Esophagus (tissue), 2 donors: ENCODE data around the gene SRSF10. TPM values are rescaled to one million over a fixed set of nuclear protein-coding genes. Genes with fewer than 3 reads are reported as not detected.

Source experiments
- H3K27ac ChIP-seq, 2 donors: one replicate each; pipeline ENCODE4 v1.5.1; 2013; ENCODE audit warnings: low read depth in 2 of 2, mild to moderate bottlenecking in 2 of 2, inconsistent platforms in 1 of 2, low read length in 1 of 2, moderate library complexity in 1 of 2
- H3K27me3 ChIP-seq, 2 donors: one replicate each; pipeline ENCODE4 v1.6.1; 2013; ENCODE audit warnings: low read length in 2 of 2, control low read depth in 1 of 2, mild to moderate bottlenecking in 1 of 2; ENCODE audit not compliant: insufficient read depth in 2 of 2, control insufficient read depth in 1 of 2
- H3K36me3 ChIP-seq, 2 donors: one replicate each; pipeline ENCODE4 v1.6.1; 2013; ENCODE audit warnings: low read length in 1 of 2; ENCODE audit not compliant: control insufficient read depth in 2 of 2, insufficient read depth in 2 of 2
- H3K4me1 ChIP-seq, 2 donors: one replicate each; pipeline ENCODE4 v1.6.1; 2013; ENCODE audit warnings: low read length in 1 of 2; ENCODE audit not compliant: control insufficient read depth in 2 of 2, insufficient read depth in 2 of 2
- H3K4me3 ChIP-seq, 2 donors: one replicate each; pipeline ENCODE4 v1.5.1; 2013; ENCODE audit warnings: low read length in 2 of 2, mild to moderate bottlenecking in 2 of 2, low read depth in 1 of 2, moderate library complexity in 1 of 2
- H3K9me3 ChIP-seq, 2 donors: one replicate each; pipeline ENCODE4 v1.6.1; 2013; ENCODE audit warnings: mild to moderate bottlenecking in 2 of 2, low read depth in 1 of 2, low read length in 1 of 2, moderate library complexity in 1 of 2; ENCODE audit not compliant: control insufficient read depth in 2 of 2, insufficient read depth in 1 of 2
- whole genome bisulfite sequencing, 2 donors: extraction: QIAGEN DNeasy Blood & Tissue Kit; methylation state at CpG; one replicate each; pipeline ENCODE4 v1.1.7; 2013; 5-methylcytosine and 5-hydroxymethylcytosine counted together
- polyA plus RNA-seq, 2 donors: library from polyadenylated mRNA; stranded (reverse); fragments of 200-250 nt; gene quantifications; one replicate each; pipeline ENCODE4 v1.2.3, GENCODE V29; 2013
- donor health status: healthy with polysubstance abuse.
- donor health status: Bipolar disorder and iron deficiency.

Gene SRSF10
- polyA plus RNA-seq, 2 donors = 42.3 to 57.9 TPM

DNA sequence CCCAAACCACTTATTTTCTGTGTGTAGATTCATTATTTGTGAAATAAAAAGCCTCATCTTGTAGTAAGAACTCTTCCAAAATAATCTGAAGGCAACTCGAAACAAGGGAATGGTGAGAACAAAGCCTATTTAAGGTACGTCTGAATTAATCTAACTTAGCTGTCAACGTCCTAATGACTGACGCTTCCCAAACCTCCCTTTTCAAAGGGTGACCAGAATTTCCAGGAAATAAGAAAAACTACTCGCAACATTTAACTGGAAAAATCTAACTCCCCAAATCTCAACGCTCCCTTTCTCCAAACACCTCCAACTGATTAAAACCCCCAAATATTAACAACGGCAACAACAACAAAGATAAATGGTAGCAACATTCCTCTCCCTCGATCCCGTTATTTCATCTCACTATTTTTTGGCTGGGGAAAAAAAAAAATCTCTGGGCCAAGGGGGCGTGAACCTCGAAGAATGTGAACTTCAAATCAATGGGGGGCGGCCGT, 693 bp downstream of the SRSF10 start:
- peak overlapping the region; percentile 94 to 99 for H3K27ac ChIP-seq
- peak overlapping the region; percentile 93 to 99 for H3K4me3 ChIP-seq
- peaks cover 2% of the 10 kb centered on the region in 2 donors for H3K4me1 ChIP-seq
- no peaks in the 10 kb centered on the region for H3K9me3 ChIP-seq
- H3K27me3 ChIP-seq = no peaks in the 10 kb centered on the region
- H3K36me3 ChIP-seq = no peaks in the 10 kb centered on the region
- 0 to 1% methylated on average over 13 of the region's 13 CpGs for WGBS, 2 donors

DNA sequence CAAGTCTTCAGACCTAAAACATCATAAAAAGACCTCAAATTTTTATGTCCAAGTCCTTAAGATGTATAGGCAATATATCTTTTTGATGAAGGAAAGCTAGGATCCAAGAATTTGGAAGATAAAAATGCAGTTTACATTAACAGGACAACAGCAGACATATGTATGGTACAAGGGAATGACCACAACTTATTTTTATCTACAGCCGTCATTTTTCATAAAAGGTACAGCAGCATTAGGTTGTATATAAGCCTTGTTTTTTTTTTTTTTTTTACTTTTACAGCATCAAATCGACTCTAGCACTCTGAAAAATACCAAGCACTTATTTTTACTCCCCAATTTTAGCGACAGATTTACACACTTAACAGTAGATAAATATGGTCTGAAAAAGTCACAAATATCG, 1.3 kb downstream of the SRSF10 start:
- H3K36me3 ChIP-seq = no peaks in the 10 kb centered on the region
- 0 to 1% methylated on average over 4 of the region's 4 CpGs for WGBS, 2 donors
- peaks cover 2% of the 10 kb centered on the region in 2 donors for H3K4me1 ChIP-seq
- H3K4me3 ChIP-seq = peak overlapping the region in 1 of 2 donors; percentile 93
- H3K27me3 ChIP-seq = no peaks in the 10 kb centered on the region
- H3K27ac ChIP-seq = no peak overlapping the region
- no peaks in the 10 kb centered on the region for H3K9me3 ChIP-seq

GRCh38 chr1:23977854-23978191, 2.3 kb downstream of the SRSF10 start:
- WGBS, 2 donors = 60 to 67% methylated on average over 1 of the region's 1 CpG
- no peak overlapping the region for H3K27ac ChIP-seq

DNA sequence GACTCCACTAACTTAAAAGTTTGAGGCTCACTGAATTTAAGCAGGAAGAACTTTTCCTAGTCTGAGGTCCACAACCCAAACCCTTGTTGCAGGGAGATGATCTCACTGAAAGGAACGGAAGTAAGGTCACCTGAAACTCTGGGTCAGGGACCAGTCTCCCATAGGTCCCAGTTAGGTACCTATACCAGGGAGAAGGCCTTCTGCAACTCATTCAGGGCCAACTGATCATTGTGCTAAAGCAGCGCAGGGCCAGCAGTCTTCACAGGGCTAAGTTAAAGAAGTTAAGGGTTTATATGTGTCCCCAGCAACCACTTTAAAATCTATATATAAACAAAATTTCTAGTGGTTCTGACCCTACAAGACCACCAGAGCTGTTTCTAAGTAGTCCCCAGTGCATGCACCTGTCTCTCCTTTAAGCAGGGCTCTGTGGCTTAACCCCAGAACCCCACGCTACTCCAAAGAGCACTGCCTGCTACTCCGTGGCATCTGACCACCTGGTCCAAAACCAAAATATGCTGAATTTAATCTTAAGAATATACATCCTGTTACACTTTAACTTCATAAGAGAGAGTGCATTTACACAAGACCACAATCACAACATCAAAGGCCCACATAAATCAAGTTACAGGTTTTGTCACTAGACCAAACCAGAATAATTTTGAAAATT, 2.8 kb downstream of the SRSF10 start:
- Histone ChIP-seq H3K27me3 (no peaks in the 10 kb centered on the region), H3K9me3 (no peaks in the 10 kb centered on the region), H3K4me3 (no peak overlapping the region), H3K36me3 (no peaks in the 10 kb centered on the region), H3K27ac (no peak overlapping the region), H3K4me1 (peaks cover 2% of the 10 kb centered on the region in 2 donors)
- WGBS, 2 donors = 49 to 50% methylated on average over 4 of the region's 4 CpGs

More at GRCh38 chr1:23977854-23978191, 2.3 kb downstream of the SRSF10 start:
- H3K36me3 ChIP-seq = no peaks in the 10 kb centered on the region
- no peaks in the 10 kb centered on the region for H3K9me3 ChIP-seq
- peaks cover 2% of the 10 kb centered on the region in 2 donors for H3K4me1 ChIP-seq
- H3K4me3 ChIP-seq = peak overlapping the region in 1 of 2 donors; percentile 22
- no peaks in the 10 kb centered on the region for H3K27me3 ChIP-seq

DNA sequence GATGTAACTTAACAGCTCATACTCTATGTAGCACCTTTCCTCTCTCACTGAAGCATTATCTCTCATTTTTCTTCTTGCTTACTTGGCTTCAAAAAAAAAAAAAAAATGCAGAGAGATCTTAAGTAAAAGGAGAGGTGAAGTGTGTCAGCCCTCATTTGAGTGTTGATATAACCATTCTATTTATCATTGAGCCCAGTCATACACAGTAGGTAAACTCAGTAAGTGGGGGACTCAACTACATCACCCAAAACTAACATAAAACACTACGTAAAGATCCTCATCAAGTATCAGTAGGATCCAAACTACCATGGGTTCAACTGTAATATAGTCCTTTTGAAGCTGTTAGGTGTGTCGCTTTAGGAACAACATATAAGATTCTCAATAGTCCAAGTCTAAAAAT, 12.3 kb downstream of the SRSF10 start:
- no peaks in the 10 kb centered on the region for H3K4me1 ChIP-seq
- no peaks in the 10 kb centered on the region for H3K36me3 ChIP-seq
- WGBS, 2 donors = 50 to 68% methylated on average over 2 of the region's 2 CpGs
- H3K4me3 ChIP-seq = no peak overlapping the region
- H3K27ac ChIP-seq = no peak overlapping the region
- no peaks in the 10 kb centered on the region for H3K9me3 ChIP-seq
- H3K27me3 ChIP-seq = no peaks in the 10 kb centered on the region

DNA sequence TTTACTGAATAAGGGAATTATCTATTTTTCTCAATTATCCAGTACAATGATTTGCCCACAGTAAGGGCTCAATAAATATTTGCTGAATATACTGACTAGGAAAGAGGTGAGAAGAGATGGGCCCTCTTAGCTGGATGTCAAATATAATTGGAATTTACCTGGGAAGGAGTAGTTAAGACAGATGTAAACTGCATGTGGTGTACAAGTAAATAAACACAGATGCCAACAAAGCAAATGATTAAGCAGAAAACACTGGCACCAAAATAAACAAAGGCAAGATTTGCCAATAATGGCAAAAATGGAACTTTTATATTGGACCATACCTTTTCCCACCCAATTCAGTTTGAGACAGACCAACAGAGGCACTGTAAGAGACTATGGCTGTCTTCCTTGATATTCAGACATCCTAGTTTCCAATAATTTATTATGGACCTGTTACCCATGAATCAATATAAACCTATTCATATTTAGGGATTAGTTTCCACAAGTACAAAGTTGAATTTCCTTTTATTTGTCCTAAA, 13.1 kb downstream of the SRSF10 start:
- Histone ChIP-seq H3K9me3 (no peaks in the 10 kb centered on the region), H3K4me3 (no peak overlapping the region), H3K27ac (no peak overlapping the region), H3K4me1 (no peaks in the 10 kb centered on the region), H3K36me3 (no peaks in the 10 kb centered on the region), H3K27me3 (no peaks in the 10 kb centered on the region)

- H3K4me1 ChIP-seq = no peaks in the 10 kb centered on the region
- 62 to 68% methylated on average over 5 of the region's 5 CpGs for WGBS, 2 donors
- no peak overlapping the region for H3K4me3 ChIP-seq
- H3K9me3 ChIP-seq = no peaks in the 10 kb centered on the region
- H3K36me3 ChIP-seq = no peaks in the 10 kb centered on the region
- H3K27ac ChIP-seq = no peak overlapping the region
- H3K27me3 ChIP-seq = no peaks in the 10 kb centered on the region
These were observed 15.1 kb downstream of the SRSF10 start for GRCh38 chr1:23964790-23965740.

DNA sequence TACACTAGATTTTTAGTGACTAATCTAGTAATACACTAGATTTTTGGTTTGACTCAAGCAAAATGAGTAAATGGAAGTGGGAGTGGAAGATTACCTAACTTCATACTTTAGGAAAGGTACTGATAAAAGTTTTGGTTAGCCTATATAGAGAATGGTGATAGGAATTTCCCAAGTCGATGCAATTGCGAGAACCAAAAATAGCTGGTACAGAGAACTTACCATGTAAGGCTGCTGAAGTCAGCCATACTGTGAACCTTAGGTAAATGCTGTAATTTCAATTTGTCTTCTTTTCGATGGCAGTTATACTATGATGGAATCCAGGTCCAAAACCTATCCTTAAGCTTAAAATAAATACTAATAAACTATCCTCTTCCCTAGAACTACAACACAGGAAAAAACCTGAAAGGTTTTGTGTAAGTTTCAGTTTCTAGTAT, 15.9 kb downstream of the SRSF10 start:
- H3K27me3 ChIP-seq = no peaks in the 10 kb centered on the region
- H3K4me1 ChIP-seq = no peaks in the 10 kb centered on the region
- no peaks in the 10 kb centered on the region for H3K9me3 ChIP-seq
- no peak overlapping the region for H3K4me3 ChIP-seq
- H3K36me3 ChIP-seq = no peaks in the 10 kb centered on the region
- H3K27ac ChIP-seq = no peak overlapping the region
- WGBS, 2 donors = 71 to 74% methylated on average over 3 of the region's 3 CpGs

DNA sequence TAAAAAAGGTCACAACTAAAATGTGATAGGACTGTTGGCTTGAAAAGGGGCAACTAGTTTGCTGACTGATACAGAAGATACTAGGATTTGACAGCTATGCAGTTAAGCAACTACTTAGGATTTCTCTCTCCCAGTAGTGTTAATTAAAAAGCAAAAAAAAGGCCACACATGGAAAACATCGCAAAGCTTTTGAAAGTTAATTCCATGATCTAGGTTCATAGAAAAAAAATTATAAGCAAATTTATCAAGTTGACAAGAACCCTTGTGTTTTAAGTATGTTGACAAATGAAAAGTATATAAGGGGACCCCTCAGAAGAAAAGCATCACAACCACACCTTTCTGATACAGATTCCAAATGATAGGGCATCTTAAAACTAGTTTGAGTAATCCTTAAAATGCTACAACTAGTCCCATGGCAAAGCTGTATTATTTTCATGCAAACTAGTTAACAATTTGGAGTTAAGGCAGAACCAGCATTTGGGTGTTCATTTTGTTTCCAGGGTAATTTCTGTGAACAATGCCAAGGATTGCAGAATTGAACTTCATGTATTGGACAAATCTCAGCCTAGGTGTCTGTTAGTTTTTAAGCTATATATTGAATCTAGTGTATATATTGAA, 16.4 kb downstream of the SRSF10 start:
- WGBS, 2 donors = 58 to 71% methylated on average over 1 of the region's 1 CpG
- Histone ChIP-seq H3K36me3 (no peaks in the 10 kb centered on the region), H3K27ac (no peak overlapping the region), H3K9me3 (no peaks in the 10 kb centered on the region), H3K27me3 (no peaks in the 10 kb centered on the region), H3K4me1 (no peaks in the 10 kb centered on the region), H3K4me3 (no peak overlapping the region)
